Sigmoid colon (tissue), 4 donors: ENCODE results near the gene ATG7.

Source experiments
- EP300 ChIP-seq, 4 donors: sonication (generic); formaldehyde crosslinking; IDR thresholded peaks; one replicate each; pipeline ENCODE4 v1.6.1; 2017; ENCODE audit warnings: antibody characterized with exemption in 4 of 4
- POLR2A ChIP-seq, 2 donors: fragments of 450-650 bp; IDR thresholded peaks; one replicate each; pipeline ENCODE4 v1.6.1; 2016; ENCODE audit warnings: antibody characterized with exemption in 2 of 2, mild to moderate bottlenecking in 2 of 2, moderate library complexity in 2 of 2
- POLR2AphosphoS5 ChIP-seq, 4 donors: sonication (generic); formaldehyde crosslinking; IDR thresholded peaks; one replicate each; pipeline ENCODE4 v1.6.1; 2017; ENCODE audit warnings: antibody characterized with exemption in 4 of 4
- TF ChIP-seq, protein P1 (sequence below), 4 experiments: fragments of 450-650 bp in 3 of 4; fragments of 200-600 bp in 1 of 4; IDR thresholded peaks; one replicate each; pipeline ENCODE4 v1.5.1; 2016 to 2019; ENCODE audit warnings: antibody characterized with exemption in 4 of 4, mild to moderate bottlenecking in 3 of 4, moderate library complexity in 2 of 4

DNA sequence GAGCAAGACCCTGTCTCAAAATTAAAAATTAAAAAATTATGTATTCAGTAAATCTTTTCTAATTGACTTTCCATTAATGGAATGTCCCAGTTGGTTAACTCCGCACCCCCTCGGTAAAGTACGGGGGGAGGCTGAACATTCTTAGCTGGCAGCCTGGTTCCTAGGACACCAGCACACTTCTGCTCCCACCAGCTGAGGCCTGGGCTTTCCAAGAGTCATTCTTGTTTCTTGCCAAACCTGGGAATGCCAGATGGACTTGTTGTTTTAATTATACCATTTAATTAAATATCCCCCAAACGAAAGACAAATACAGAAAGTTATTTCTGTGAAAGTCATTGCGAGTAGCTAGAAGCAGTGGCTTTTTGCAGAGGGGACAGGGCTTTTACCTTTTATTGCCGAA lies 192.2 kb downstream of the ATG7 start:
- no peak for TF ChIP-seq POLR2A (IDR thresholded peaks at IDR 0.05)
- no peak for TF ChIP-seq POLR2AphosphoS5 (IDR thresholded peaks at IDR 0.05)
- TF ChIP-seq, protein P1, sequence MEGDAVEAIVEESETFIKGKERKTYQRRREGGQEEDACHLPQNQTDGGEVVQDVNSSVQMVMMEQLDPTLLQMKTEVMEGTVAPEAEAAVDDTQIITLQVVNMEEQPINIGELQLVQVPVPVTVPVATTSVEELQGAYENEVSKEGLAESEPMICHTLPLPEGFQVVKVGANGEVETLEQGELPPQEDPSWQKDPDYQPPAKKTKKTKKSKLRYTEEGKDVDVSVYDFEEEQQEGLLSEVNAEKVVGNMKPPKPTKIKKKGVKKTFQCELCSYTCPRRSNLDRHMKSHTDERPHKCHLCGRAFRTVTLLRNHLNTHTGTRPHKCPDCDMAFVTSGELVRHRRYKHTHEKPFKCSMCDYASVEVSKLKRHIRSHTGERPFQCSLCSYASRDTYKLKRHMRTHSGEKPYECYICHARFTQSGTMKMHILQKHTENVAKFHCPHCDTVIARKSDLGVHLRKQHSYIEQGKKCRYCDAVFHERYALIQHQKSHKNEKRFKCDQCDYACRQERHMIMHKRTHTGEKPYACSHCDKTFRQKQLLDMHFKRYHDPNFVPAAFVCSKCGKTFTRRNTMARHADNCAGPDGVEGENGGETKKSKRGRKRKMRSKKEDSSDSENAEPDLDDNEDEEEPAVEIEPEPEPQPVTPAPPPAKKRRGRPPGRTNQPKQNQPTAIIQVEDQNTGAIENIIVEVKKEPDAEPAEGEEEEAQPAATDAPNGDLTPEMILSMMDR (IDR thresholded peaks at IDR 0.05), result no peak
- TF ChIP-seq EP300 (IDR thresholded peaks at IDR 0.05), result no peak
